ENCODE data around the gene SHROOM1.

Gene SHROOM1

GRCh38 chr5:132872788-132873118 is 42.3 kb upstream of the SHROOM1 start:
- no peak overlapping the region for H3K27ac ChIP-seq

GRCh38 chr5:132871459-132872284 is 41.2 kb upstream of the SHROOM1 start:
- TF ChIP-seq CTCF (conservative IDR thresholded peaks at IDR 0.05), result no peak
- H3K27ac ChIP-seq, result no peak overlapping the region

More at GRCh38 chr5:132872788-132873118, 42.3 kb upstream of the SHROOM1 start:
- TF ChIP-seq CTCF (conservative IDR thresholded peaks at IDR 0.05), result no peak

- H3K27ac ChIP-seq, result no peak overlapping the region
- TF ChIP-seq CTCF (conservative IDR thresholded peaks at IDR 0.05), result no peak
Measured at GRCh38 chr5:132870801-132871200, 40.4 kb upstream of the SHROOM1 start.

GRCh38 chr5:132868754-132869153 is 38.3 kb upstream of the SHROOM1 start:
- TF ChIP-seq CTCF (conservative IDR thresholded peaks at IDR 0.05), result no peak
- peak overlapping the region; percentile 2; the same call in 1 of the 2 replicates for H3K27ac ChIP-seq

- no peak for TF ChIP-seq CTCF (conservative IDR thresholded peaks at IDR 0.05)
- H3K27ac ChIP-seq, result peak overlapping the region; percentile 85
Measured at GRCh38 chr5:132867046-132867451, 36.6 kb upstream of the SHROOM1 start.

GRCh38 chr5:132866342-132867045 is 36.0 kb upstream of the SHROOM1 start, which contains the start of the genes GDF9 and UQCRQ:
GDF9 (minus strand) TSS chr5:132866469; CDS start chr5:132864533, 1,936 bp downstream.
UQCRQ (plus strand) TSS chr5:132866642; CDS start chr5:132866882, 240 bp downstream.
- H3K27ac ChIP-seq, result peak within 1 kb of the TSS; percentile 85
- peak; percentile 26; the same call in 1 of the 2 replicates for TF ChIP-seq CTCF (conservative IDR thresholded peaks at IDR 0.05)

- peak overlapping the region; percentile 85 for H3K27ac ChIP-seq
Measured at GRCh38 chr5:132865668-132866341, 35.4 kb upstream of the SHROOM1 start.

More at GRCh38 chr5:132865668-132866341, 35.4 kb upstream of the SHROOM1 start:
- TF ChIP-seq CTCF (conservative IDR thresholded peaks at IDR 0.05), result no peak
